HL-60/S4 treated with retinoic acid at 250 ng/mL for 4 days and 3 days (cell line): ENCODE results near the gene TUBB.
"Not testable (repeated sequence)": the region's sequence is repeated elsewhere in the genome, so short reads cannot be mapped to it uniquely, and the experiment has no call there.

Source experiments
- in situ Hi-C: fragments of 300-500 bp; cut with MboI; formaldehyde crosslinking; loops from 2 replicates; pipeline ENCODE4 v1.7.0; 2022; ENCODE audit warnings: low sequenced_read_pairs

The TUBB gene

DNA sequence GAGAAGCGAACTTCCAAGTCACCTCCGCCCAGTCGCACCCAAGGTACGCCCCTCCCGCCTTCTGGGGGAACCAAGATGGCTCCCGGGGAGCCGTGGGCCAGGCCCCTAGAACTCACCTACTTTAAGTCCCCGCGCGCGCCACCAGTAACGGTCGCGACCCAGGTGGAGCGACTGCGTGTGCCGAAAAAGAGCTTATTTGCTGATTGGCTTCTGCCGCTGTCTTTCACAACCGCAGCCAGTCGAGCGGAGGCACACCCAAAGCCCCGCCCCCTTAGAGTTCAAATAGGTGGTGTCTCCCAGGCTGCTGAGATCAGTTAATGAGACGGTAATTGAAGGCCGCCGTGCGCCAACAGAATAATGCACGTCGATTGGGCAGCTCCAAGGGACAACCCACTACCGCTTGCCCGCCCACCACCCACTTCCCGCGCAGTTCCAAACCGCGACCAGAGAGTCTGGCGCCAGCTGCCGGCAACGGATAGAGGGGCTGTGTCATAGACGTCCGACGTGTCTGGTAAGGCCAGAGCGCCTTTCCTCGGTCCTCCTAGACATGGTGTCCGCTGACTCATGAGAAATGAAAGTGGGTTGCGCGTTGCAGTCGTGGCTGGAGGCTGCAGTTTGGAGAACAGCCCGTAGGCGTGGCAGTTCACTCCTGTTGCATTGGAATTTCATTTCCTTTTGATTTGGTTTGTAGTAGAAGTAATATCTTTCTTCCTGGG lies 2.9 kb upstream of the TUBB start, which contains the start of gene MDC1:
Gene MDC1, minus strand, starts transcription at position 153 of the 716 bp plus-strand sequence. CDS start 2,106 bp downstream, outside the sequence.
- in situ Hi-C loops: loop anchor here (5.0 kb wide), 1 partner anchor 35 kb away; no protein-coding TSS in a partner anchor

DNA sequence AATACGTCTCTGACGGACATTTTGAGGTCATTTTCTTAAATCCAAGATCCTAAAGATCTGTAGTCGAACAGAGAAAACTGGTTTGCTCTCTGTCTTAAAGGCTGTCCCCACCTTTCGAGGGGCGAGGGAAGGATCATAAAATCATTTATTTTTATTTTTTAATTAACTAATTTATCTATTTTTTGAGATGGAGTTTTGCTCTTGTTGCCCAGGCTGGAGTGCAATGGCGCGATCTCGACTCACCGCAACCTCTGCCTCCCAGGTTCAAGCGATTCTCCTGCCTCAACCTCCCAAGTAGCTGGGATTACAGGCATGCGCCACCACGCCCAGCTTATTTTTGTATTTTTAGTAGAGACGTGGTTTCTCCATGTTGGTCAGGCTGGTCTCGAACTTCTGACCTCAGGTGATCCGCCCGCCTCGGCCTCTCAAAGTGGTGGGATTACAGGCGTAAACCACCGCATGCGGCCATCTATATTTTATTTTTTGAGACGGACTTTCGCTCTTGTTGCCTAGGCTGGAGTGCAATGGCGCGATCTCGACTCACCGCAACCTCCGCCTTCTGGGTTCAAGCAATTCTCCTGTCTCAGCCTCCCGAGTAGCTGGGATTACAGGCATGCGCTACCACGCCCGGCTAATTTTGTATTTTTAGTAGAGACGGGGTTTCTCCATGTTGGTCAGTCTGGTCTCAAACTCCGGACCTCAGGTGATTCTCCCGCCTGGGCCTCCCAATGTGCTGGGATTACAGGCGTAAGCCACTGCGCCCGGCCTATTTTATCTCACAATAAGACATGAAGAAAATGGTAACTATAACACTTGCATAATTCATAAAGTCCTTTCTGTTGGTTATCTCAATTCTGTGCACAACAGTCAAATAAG lies 2.1 kb upstream of the TUBB start:
- in situ Hi-C loops: loop anchor here (5.0 kb wide), 1 partner anchor 36 kb away; no protein-coding TSS in a partner anchor

DNA sequence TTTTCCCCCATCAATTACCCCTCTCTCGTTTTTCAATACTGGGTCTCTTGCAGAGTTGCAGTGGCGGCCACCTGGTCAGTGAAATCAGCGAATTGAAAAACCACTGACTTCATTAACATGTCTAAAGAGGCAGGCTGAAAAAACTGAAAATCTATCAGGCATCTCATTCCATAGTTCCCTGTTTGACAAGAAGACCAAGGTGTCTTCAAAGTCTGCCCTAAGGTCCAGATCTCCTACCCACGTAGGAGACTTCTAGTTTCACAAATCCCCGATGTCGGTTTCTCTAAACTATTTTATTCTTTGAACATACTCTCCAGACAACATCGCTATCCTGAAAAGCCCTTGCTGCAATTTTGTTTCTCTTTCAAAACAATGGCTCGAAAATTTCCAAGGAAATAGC lies 796 bp upstream of the TUBB start:
- in situ Hi-C loops: loop anchor here (5.0 kb wide), 1 partner anchor 37 kb away; no protein-coding TSS in a partner anchor

DNA sequence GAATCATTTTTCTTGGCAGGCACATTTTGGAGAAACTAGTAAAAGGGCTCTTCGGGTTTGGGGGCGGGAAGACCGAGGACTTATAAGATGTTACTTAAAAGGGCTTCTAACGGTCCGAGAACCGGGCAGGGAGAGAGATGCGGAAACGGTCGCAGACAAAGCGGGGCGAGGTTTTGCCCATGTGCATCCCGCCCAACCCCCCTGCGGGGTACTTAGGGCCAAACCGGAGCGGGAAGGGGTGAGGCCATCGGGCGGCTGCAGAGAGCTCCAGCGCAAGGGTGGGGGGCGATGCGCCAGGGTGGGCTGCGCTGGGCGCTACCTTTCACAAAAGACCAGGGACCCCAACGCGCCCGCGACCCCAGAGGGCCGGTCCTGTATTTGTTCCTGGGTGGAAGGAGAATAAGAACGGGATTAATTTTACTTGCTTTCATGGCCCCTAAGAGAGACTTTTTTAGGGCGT lies 616 bp downstream of the TUBB start:
- in situ Hi-C loops: no loop called here

DNA sequence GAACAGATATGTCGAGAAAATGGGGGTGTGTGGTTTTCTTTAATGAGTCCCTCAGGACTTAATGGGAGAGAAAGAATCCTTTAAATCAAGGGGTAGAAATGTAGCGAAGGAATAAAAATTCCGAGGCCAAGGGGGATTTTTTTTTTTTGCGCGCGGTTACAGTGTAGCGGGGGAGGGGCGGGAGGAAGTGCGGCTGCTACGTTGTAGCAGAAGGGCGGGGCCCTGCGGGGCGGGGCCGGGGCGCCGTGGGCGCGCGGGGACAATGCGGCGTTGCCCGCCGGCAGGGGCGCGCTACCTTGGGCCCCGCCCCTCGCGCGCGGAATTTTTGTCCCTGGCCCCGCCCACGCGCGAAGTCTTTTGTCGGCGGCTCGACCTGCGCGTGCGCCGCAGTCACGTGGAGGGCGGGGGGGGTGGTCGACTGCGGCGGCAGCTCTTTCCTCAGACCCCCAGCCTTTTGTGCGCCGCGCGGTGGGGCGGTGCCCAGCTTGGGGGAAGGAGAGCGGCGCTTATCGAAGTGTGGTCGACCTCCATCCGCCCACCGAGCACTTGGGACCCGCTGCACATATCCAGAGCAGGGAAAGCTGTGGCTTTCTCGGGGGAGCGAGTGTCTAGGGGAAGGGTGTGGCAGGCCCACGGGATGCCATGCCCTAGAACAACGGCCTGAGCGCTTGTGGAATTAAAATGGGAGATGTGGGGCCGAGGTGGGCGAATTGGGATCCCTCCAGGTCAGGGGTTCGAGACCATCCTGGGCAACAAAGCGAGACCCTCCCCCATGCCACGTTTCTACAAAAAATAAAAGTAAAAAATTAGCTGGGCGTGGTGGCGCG lies 1.3 kb downstream of the TUBB start:
- in situ Hi-C loops: no loop called here

DNA sequence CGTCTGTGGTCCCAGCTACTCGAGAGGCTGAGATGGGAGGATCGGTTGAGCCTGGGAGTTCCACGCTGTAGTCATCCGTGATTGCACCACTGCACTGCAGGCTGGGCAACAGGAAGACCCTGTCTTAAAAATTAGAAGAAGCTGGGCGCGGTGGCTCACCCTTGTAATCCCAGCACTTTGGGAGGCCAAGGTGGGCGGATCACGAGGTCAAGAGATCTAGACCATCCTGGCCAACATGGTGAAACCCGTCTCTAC lies 1.8 kb downstream of the TUBB start:
- in situ Hi-C loops: not testable (repeated sequence)

DNA sequence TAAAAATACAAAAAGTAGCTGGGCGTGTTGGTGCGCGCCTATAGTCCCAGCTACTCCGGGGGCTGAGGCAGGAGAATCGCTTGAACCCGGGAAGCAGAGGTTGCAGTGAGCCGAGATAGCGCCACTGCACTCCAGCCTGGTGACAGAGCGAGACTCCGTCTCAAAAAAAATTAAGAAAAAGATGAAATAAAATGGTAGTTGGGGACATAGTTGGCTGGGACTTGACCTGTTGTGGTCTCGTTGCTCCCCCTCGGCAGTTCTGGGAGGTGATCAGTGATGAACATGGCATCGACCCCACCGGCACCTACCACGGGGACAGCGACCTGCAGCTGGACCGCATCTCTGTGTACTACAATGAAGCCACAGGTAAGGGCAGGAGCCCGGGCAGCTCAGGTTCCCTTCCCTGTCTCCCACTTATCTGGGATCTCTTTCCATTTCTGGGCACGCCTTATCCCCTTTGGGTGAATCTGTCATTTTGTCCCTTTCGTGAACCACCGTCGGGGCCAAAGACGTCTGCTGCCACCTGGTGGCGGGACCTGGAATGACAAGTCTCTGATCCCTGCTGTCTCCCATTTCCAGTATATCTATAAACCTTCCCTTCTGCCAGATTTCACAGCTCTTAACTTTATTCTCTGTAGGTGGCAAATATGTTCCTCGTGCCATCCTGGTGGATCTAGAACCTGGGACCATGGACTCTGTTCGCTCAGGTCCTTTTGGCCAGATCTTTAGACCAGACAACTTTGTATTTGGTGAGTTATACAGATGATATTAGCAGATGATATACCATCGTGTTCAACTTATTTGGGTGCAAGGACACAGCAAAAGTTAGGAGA lies 2.3 kb downstream of the TUBB start:
- in situ Hi-C loops: no loop called here

DNA sequence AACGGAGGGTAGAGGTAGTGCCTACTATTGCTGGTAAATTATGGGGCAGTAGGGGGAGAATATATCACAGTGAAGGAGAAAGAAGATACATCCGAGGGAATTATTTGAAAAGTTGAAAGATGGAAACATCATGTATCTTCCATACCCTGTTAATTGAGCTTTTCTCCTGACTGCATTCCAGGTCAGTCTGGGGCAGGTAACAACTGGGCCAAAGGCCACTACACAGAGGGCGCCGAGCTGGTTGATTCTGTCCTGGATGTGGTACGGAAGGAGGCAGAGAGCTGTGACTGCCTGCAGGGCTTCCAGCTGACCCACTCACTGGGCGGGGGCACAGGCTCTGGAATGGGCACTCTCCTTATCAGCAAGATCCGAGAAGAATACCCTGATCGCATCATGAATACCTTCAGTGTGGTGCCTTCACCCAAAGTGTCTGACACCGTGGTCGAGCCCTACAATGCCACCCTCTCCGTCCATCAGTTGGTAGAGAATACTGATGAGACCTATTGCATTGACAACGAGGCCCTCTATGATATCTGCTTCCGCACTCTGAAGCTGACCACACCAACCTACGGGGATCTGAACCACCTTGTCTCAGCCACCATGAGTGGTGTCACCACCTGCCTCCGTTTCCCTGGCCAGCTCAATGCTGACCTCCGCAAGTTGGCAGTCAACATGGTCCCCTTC lies 3.1 kb downstream of the TUBB start:
- in situ Hi-C loops: not testable (repeated sequence)

DNA sequence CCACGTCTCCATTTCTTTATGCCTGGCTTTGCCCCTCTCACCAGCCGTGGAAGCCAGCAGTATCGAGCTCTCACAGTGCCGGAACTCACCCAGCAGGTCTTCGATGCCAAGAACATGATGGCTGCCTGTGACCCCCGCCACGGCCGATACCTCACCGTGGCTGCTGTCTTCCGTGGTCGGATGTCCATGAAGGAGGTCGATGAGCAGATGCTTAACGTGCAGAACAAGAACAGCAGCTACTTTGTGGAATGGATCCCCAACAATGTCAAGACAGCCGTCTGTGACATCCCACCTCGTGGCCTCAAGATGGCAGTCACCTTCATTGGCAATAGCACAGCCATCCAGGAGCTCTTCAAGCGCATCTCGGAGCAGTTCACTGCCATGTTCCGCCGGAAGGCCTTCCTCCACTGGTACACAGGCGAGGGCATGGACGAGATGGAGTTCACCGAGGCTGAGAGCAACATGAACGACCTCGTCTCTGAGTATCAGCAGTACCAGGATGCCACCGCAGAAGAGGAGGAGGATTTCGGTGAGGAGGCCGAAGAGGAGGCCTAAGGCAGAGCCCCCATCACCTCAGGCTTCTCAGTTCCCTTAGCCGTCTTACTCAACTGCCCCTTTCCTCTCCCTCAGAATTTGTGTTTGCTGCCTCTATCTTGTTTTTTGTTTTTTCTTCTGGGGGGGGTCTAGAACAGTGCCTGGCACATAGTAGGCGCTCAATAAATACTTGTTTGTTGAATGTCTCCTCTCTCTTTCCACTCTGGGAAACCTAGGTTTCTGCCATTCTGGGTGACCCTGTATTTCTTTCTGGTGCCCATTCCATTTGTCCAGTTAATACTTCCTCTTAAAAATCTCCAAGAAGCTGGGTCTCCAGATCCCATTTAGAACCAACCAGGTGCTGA lies 3.9 kb downstream of the TUBB start:
- in situ Hi-C loops: not testable (repeated sequence)

DNA sequence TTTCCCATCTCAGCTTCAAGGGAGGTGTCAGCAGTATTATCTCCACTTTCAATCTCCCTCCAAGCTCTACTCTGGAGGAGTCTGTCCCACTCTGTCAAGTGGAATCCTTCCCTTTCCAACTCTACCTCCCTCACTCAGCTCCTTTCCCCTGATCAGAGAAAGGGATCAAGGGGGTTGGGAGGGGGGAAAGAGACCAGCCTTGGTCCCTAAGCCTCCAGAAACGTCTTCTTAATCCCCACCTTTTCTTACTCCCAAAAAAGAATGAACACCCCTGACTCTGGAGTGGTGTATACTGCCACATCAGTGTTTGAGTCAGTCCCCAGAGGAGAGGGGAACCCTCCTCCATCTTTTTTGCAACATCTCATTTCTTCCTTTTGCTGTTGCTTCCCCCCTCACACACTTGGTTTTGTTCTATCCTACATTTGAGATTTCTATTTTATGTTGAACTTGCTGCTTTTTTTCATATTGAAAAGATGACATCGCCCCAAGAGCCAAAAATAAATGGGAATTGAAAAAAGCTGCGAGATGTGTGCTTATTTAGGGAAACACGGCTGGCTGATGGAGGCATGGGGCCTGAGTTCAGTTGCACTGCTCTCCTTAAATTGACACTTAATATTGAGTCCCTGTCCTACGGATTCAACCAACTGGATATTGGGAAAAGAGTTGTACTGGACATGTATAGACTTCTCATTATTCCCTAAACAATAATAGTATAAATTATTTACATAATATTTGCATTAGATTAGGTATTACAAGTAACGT lies 4.9 kb downstream of the TUBB start:
- in situ Hi-C loops: no loop called here

DNA sequence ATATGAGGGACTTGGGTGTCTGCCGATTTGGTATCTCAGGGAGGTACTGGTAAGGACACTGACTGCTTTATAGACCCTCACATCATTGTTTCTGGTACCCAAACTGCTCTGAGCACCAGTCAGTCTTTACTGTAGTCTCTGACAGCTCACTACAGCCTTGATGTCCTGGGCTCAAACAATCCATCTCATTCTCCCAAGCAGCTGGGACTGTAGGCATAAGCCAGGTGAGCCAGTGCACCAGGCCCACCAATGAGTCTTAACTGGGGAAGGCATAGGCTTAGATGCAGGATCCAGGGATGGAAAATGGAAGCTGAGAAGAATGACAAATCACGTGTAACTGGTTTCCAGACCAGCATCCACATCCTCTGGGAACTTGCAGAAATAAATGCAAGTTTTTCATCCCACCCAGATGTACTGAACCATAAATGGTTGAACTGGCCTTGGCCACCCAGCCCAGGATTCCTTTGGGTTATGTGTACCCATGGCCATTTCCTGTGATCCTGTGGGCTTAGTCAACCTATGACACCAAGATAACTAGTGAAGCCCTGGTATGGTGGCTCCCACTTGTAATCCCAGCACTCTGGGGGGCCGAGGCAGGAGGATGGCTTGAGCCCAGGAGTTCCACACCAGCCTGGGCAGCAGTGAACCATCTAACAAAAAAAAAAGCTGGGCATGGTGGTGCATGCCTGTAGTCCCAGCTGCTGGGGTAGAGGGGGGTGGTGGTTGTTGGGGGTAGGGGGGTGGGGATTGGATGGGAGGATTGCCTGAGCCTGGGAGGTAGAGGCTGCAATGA lies 5.8 kb downstream of the TUBB start:
- in situ Hi-C loops: no loop called here

DNA sequence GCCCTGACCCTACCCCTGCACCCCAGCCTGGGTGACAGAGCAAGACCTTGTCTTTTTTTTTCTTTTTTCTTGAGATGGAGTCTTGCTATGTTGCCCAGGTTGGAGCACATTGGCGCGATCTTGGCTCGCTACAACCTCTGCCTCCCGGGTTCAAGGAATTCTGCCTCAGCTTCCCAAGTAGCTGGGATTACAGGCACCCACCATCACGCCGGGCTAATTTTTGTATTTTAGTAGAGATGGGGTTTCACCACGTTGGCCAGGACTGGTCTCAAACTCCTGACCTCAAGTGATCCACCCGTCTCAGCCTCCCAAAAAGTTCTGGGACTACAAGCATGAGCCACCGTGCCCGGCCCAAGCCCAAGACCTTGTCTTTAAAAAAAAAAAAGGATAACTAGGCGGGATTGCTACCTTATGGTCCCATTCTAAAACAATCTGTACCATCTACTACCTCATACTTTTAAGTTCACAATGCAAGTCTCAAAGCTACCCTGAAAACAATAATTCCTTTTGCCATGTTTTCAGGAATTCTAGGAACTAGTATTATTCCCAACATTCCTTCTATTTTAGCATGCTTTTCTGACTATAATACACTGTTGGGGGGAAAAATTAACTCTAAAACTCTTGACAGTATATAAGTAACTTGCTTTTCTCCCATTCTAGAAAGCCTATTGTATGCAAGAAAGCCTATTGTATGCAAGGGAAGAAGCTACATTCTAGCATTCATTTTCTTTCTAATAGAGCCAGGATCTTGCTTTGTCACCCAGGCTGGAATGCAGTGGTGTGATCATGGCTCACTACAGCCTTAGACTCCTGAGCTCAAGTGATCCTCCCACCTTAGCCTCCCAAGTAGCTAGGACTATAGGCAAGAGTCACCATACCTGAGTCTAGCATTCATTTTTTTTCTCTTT lies 6.6 kb downstream of the TUBB start:
- in situ Hi-C loops: no loop called here

DNA sequence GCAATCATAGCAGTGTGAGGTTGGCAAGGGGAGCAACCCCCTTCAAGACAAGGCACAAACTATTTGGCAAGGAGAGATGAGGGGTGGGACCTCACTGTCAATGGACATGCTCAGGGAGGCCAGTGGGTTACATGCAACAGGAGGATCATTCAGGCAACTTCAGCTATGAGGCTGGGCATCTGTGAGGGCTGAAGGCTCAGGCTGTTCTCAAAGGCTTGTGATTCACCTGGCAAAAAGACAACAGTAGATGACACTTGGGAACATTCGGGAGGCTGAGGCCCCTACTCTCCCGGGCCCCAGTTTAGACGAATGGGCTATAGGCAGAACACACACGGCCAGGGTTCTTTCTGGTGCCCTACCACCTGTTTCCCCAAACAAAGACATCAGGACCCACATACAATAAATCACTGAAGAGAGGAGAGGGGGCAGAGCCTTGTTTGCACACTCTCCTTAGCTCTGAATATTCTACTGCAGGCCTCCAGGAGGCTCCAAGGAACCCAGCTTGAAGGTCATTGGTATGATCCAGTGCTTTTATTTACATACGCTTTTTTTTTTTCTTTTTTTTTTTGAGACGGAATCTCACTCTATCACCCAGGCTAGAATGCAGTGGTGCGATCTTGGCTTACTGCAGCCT lies 7.9 kb downstream of the TUBB start:
- in situ Hi-C loops: no loop called here

DNA sequence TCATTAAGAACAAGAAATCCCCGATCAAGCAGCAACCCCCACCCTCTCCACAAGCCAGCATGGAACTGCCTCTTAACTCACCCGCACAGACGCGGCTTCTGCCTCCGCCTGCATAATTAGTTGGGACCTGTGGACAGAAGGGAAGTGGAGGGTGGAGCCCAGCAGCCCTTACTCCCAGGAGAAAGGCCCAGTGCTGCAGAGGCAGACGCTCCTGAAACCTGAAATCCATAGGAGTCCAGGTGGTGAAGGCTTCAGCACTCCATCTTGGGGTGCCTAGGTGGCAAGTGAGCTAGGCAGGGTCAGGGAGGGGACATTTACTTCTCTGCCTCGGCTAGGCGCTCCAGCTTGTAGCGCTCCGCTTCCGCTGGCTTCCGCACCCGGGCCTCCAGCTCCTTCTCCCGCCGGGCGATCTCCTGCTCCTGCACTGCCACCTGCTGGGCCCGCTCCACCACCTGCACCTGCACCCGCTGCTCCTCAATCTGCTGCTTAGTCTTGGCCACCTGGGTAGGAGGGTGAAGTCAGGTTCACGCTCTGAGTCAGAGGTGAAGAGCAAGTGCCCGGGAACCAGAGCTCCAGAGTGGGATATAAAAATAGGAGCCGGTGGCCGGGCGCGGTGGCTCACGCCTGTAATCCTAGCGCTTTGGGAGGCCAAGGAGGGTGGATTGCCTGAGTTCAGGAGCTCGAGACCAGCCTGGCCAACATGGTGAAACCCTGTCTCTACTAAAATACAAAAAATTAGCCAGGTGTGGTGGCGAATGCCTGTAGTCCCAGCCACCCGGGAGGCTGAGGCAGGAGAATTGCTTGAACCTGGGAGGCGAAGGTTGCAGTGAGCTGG lies 10.7 kb downstream of the TUBB start:
- in situ Hi-C loops: no loop called here
